Measurements from ENCODE around the gene PRKCZ.
A peak's percentile ranks its signal among the peaks of the same experiment; 100 is the strongest.

Gene PRKCZ

DNA sequence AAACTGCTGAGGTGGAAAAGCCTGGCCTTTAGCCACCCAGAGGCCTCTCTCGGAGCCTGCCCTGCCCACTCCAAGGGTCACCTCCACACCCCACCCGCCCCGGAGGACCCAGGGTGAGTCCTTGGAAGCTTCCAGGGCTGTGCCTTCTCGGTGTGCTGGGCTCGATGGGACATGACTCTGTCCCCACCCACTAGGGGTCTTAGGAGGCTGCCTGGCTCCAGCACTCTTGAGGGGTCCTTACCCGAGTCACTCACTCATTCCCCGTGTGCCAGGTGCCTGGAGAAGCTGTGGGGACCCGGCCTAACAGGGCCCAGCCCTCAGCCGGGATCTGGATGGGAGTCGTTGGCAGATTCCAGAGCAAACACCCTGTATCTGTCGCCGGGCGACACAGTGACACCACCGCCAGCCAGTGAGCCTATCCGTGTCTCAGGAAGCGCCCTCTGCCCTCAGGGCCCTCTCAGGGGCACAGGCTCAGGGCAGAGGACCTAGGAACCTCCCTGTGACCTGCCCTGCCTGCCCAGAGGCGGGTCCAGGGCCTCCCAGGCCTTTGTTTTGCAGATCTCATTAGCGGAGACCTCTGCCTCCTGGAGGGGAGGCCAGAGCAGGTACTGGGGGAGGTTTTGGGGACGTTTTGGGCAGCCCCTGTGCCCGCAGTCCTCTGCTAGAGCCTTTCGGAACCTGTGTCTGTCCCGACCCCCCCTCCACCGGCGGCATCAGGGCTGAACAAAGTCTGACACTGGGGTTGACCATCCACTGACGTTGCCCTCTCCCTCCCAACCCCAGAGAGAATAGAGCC is 3.1 kb upstream of the PRKCZ start:
- DNase-seq, result no peak

DNA sequence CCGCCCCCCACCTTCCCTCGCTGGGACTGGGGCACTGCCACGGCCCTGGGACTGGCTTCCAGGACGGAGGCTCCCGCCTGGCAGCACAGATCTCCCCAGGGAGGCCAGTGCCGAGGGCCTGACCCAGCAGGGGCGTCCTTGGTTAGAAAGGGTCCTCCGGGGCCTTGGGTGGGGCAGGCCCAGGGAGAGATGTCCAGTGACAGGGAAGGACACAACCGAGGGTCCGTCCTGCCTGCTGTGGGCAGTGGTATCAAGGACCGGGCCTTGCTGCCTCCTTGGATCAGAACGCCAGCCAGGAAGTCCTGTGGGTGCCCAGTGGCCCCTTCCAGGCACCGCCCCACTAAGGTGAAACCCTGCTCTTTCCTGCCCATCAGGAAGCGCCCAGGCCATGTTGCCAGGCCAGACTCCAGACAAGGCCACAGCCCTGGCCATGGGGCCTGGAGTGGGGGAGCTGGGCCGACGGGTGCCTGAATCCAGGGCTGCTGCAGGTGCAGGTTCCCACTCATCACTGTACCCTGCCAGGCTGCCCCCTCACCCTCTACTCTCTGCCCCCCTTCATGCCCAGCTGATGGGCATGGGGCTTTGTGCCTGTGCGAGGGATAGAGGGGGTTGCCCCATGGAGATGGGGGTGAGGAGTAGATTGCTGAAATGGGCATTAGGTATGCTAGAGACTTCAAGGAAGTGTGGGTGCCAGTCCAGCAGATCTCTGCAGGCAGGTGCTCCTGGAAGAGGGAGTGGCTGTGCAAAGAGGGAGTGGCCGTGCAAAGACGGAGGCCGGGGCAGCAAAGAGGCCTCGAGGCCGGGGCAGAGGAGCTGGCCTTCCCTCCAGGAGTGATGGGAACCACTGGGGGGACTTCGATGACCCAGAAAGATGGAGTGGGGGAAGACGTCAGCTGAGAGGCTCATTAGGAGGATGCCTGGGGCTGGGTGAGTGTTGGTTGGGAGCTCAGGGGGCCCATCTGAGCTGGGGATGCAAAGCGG is 2.2 kb upstream of the PRKCZ start:
- DNase-seq, result no peak

DNA sequence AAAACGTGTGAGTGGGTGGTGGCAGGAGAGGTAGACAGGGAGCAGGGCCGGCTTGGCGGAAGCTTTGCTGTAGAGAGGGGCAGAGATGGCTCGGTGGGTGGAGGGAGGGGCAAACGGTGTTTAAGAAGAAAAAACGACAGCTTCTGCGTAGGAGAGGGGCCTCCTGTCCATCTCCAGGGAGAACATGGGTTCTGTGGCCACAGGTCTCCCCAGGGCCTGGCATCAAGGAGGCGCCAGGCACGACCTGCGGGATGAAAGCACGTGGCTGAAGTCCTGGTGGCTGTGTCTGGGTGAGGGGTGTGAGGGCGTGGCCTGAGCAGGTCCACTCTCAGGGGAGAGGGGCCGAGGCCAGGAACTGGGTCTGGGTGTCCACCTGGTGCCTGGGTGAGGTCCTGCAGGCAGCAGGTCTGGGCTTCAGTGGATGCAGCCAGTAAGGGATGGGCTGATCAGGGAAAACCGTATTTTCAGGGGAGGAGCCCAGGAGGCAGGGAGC is 940 bp upstream of the PRKCZ start:
- DNase-seq, result no peak

DNA sequence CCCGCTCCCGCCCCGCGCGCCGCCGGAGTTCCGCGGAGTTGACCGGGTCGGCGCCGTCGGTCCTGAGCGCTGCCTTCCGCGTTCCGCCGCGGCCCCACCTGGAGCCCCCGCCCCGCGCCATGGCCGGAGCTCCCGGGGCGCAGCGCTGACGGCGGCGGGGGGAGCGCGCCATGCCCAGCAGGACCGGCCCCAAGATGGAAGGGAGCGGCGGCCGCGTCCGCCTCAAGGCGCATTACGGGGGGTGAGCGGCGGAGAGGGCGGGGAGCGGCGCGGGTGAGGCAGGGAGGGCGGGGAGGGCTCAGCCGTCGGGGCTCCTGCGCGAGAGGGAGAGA is 216 bp downstream of the PRKCZ start:
- peak; percentile 70 for DNase-seq

DNA sequence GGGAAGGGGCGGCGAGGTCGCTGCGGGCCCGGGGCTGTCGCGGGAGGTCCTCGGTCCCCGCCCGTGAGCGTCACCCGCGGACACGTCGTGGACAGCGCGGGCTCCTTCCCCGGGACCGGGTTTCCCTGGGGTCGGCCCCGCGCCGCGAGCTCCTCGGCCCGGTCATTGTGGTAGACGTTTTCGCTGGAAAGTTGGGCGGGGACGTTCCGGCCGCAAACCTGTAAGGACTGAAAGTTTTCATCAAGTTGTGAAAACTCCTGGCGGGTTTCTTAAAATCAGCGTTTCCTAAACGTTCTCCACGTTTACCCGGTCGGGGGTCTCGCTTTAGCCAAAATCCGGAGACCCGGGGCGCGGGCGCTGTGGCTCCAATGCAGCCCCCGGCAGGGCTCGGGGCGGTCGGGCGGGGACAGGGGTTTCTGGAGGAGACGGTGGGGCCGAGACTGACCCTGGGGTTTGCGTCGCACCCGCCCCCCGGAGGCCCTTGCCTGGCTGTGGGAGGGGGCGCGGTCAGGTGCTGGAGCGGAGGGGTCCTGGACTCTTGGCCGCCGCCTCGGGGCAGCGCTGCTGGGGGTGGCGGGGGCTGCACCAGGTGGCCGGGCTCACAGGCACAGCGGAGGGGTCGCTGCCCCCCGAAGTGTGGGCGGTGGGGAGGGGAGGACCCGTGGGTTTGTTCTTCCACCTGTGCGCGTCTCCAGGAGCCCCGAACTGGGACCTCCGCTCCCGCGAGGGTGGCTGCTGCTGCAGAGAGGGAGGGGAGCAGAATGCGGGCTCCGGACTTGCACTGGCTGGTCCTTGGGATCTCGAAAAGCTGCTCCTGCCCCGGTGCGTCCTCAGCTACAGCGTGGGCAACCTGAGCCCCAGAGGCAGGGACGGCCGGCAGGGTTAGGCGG is 827 bp downstream of the PRKCZ start:
- no peak for DNase-seq

DNA sequence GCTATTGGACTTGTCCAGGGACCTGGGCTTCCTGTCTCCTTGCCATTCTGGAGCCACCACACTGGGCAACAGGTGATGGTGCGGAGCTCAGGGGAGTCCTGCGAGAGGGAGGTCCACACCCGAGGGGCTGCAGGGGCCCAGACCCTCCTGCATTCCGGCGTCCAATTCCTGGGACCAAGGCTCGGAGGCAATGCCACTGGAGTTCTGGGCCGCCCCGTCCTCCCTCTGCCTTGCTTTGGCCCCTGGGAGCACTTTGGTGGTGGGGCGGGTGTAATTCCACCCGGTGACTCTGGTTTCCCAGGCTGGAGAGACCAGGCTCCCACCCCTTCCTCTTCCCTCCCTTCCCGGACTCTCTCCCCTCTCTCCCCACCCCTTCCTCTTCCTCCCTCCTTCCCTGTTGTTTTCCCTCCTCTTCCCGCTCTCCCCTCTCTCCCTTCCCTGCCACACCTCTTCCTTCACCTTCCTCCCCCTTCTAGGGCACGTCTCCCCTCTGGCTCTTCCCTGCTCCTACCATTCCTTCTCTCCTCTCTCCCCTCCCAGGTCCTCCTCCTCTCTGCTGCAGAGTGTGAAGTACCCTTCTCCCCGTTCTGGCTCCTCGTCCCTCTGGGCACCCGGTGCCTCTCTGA is 2.0 kb downstream of the PRKCZ start:
- no peak for DNase-seq

DNA sequence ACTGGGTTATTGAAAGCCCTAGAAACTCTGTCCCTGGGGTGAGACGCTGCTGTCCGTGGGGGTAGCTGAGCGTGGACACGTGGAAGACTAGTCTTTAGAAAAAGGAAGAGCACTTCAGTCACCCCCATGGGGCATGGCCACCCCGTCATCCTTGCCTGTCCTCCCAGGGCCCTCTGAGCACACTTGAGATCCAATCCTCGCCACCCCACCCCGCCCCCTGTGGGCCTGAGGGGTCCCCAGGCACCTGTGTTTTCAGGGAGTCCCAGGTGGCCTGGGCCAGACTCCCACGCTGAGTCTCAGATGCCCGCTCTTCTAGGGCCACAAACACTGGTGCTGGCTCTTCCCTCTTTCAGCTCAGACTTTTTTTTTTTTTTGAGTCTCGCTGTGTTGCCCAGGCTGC is 2.5 kb downstream of the PRKCZ start:
- DNase-seq, result no peak

DNA sequence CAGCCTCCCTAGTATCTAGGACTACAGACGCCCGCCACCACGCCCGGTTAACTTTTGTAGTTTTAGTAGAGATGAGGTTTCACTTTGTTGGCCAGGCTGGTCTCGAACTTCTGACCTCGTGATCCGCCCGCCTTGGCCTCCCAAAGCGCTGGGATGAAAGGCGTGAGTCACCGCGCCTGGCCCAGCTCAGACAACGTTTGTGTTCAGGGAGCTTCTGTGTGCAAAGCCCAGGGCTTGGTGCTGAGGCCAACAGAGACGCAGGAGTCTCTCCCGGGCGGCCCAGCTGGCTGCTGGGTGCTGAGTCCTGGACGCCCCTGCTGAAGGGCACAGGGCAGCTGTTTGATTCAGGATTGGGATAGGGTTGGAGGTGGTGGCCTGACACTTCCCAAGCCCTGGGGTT is 3.0 kb downstream of the PRKCZ start:
- no peak for DNase-seq

DNA sequence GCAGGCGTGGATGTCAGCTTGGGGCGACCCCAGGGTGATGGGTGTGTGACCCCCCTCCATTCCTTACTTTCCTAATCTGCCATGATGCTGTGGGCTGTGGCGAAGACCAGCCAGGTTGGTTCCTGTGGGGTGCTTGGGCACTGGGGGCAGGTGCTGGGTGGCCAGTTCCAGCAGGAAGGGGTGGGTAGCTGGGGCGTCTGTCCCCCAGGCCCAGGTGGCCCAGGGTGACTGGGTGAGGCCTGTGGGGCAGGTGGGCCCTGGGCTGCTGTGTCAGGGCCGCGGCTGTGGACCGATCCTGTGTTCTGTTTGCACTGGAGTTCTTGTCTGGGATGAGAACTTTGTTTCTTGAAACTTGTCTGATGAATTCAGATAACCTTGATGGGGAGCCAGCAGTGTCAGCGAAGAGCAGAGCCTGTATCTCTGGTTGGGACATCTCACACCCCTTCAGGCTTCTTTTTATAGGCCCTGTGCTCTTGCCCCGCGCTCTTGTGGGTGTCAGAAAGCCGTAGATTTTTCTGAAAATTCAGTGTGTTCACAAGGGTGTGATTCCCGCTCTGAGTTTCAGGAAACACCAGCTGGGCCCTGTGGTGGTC is 3.7 kb downstream of the PRKCZ start:
- no peak for DNase-seq

DNA sequence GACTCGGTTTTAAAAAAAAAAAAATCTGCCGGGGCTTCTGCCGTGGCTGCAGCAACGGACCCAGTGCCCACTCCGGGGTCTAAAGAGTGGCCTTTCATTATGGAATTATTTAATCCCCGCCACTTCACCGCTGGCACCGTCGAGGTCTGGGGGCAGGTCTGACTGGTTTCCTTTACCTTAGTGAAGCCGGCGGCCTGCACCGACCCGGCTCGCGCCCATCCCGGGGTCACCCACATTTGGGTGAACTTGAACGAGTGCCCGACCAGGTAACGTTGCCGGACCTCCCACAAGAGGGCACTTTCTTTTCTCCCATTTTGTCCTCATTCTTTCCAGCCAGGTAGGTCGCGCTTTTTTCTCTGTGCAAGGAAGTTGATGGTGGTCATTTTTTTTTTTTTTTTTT is 4.3 kb downstream of the PRKCZ start:
- no peak for DNase-seq

DNA sequence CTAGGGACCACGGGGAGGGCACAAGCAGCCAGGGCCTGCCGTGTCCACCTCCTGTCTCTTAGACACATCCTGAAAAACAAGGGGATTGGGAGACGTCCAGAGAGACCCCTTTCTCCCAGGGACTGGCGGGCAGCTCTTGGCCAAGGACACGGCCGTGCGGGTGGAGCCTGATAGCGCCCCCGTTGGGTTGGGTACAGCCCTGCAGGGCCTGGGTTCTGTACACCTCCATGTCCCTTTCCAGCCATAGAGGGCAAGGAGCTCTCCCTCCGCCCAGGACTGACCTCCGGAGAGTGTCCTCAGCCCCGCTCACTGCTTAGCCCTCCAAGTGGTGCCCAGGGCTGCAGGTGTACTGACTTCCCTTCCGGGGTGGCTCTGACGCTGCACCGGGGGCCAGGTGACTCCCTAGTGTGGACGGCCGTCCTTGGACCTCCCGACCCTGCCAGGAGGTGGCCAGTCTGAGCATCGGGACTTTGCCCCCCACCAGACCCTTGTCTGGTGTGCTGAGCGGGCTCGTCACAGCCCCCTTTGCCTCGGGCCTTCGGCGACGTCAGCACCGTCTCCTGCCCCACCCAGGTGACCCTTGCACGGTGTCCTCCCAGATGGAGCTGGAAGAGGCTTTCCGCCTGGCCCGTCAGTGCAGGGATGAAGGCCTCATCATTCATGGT is 5.8 kb downstream of the PRKCZ start:
- no peak for DNase-seq

DNA sequence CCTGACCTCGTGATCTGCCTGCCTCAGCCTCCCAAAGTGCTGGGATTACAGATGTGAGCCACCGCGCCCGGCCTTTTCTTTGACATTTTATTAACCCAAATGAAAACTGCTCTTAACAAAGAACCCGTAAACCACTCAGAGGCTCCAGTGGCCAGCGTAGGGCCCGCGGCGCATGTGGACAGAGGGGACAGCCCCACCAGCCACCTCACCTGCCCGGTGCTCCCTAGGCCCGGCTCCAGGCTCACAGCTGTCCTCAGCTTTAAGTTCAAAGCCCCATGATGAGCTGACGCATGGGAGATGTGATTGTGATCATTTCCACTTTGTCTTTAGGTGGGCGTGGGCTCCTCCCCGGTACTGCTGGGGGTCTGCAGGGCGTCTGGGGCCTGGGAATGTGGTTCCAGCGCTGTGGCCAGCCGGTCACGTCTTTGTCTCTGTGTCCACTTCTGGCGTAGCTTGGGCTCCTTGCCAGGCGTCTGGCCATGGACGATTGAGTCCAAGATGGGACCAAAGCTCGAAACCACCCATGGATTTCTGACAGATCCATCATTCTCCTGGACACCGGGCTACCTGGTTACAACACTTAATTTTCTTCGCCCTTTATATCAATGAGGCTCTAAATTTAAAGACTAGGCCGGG is 6.9 kb downstream of the PRKCZ start:
- no peak for DNase-seq

DNA sequence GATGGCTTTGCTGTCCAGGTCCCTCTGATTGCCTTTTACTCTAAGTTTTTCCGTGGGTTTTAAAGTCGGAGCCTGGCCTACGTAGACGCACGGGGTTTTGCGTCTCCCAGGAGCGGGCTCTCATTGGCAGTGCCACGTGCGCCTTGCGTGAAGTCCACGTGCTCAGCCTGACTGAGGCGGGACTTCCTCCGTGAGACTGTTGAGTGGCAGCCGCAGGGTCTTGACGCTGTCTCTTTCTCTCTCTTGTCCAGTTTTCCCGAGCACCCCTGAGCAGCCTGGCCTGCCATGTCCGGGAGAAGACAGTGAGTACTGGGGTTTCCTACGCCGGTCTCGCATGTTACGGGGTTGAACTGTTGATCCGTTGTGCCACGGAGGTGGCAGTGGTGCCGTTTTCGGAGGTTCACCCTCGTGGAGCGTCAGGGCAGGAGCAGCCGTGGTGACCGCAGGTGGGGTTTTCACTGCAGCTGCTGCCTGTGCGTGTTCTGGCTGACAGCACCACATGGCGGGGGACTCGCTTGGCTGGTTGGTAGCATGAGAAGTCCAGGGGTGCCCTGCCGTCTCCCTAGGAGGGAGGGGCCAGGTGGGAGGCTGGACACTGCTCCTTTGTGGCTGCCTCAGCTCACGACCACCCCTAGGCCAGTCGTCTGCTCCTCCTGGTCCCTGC is 9.2 kb downstream of the PRKCZ start:
- no peak for DNase-seq

DNA sequence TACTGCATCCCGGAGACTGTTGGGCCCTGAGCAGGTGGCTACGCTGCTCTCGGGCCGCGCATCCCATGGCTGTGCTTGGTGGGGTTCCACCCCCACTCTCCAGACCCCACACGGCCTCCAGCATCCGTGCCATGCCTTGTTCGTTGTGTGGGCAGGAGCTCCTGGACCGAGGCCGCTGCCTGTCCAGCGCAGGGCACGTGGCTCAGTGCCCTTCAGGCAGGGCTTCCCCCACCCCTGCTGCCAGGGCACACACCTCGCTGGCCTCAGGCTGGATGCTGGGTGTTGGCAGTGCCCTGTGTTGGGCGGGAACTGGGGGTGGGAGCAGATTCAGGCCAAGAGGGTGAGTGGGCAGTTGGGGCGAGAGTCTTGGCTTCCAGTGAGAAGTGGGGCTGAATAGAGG is 9.9 kb downstream of the PRKCZ start:
- DNase-seq, result no peak

DNA sequence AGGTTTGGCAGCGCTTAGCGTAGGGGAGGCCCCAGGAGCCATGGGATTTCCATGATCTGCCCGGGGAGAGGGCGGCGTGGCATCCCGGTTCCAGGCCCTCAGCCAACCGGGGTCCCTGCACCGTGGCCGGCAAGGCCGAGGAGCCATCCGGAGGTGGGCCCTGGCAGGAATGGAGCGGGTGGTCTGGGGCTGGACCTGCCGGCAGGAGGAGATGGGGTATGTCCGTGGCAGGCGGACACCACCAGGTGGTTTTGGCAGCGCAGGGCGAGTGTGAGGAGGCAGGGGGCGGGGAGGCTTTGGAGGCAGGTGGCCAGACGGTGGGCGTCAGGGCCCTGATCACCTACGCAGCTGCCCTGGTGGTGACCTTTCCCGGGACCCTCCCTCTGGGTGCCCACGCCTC is 10.3 kb downstream of the PRKCZ start:
- DNase-seq, result no peak

DNA sequence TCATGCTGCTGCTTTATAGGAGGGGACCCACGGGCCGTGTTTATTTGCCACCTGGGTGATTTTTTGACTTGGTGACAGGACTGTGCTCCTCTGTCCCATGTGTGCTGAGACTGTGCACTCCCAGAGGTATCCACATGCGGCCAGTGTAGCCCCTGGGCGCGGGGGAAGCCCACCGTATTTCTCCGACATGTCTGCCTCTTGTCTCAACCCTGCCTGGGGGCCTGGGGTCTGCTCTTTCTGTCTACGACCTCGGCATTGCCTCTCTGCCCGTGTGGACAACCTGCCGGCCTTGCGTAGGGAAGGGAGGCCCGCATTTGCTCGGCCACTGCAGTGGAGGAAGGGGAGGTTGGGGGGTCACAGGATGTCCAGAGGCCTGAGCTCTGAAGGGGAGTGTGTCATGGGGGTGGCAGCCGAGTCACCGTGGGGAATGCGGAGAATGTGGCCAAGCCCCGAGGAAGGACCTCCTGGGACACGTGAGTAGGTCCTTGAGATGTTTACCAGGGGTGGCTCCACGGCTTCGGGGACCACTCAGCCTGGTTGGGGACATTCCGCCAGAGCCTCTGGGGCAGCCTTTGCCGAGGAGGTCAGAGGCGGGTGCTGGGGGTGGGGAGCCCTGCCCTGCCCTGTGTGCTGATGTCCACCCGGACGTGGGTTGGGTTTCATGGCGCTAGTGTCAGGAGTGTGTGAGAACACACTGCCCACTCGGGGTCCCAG is 11.0 kb downstream of the PRKCZ start:
- no peak for DNase-seq

DNA sequence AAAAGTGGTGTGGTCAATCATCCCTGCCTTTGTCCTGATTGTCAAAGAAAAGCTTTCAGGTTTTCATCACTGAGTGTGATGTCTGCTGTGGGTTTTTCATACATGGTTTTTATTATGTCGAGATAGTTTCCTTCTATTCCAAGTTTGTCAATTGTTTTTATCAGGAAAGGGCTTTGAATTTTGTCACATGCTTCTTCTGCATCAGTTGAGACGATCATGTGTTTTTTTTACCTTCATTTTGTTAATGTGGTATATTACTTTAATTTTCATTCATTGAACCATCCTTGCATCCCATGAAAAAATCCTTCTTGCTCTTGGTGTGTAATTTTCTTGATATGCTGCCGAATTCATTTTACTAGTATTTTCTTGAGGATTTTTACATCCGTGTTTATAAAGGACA is 15.5 kb downstream of the PRKCZ start:
- DNase-seq, result no peak

DNA sequence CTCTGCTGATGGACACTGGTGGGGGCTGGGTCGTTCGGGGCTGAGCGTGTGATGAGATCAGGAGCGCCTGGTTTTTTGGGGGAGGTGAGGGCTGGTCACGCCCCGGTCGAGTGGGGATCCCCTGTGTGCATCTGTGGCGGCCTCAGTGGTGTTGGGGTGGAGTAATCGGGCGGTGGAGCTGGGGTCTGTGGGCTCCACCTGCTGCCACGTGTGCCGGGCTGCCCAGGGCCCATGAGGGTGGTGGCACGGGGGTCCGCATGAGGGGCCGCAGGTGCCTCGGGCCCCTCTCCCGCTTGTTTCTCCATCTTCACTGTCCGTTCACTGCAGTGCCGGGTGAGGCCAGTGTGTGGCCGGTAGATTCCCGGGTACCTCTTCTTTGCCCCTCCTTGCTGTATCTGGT is 17.2 kb downstream of the PRKCZ start:
- DNase-seq, result no peak

DNA sequence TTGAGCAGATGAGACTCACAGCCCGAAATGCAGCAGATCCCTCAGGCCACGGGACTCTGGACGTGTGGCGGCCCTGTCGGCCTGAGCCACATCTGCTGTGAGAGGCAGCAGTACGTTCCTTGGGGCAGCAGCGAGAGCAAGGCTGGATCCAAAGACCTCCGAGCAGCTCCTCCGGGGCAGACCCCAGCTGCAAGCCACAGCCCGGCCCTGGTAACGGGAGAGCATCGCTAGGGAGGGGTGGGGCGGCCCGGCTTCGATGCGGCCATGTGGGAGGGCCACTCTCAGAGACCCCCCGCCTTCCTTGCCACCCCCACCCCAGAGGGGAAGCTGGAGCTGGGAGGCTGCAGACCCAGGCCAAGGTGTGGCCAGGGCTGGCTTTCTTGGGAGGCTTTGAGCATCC is 17.8 kb downstream of the PRKCZ start:
- DNase-seq, result no peak

DNA sequence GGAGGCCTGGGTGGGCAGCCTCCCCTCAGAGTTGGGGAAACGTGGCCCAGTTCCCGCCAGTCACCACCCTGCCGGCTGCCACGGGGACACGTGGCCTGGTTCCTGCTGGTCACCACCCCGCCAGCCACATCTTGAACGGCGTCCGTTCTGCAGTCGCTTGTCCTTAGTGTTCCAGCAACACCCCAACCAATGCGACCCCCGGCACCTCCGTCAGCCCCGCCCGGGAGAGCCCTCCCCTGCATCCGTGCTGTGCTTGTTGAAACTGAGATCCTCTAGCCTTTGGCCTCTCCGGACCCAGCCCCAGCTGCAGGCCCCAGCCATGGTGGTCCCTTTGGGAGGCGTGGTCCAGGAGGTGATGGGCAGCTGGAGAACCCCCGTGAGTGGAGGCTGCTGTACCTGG is 18.7 kb downstream of the PRKCZ start:
- no peak for DNase-seq
